DMS53 treated with DMSO at 0.1 percent for 48 hours (cell line): ENCODE results near the gene TMEM127.
A peak's percentile ranks its signal among the peaks of the same experiment; 100 is the strongest.
"Not testable (repeated sequence)": the region's sequence is repeated elsewhere in the genome, so short reads cannot be mapped to it uniquely, and the experiment has no call there.

Experiments
- DNase-seq: peaks from one replicate; lab custom pipeline; 2025; ENCODE audit not compliant: unreplicated experiment; lab: John Stamatoyannopoulos, UW

The TMEM127 gene

DNA sequence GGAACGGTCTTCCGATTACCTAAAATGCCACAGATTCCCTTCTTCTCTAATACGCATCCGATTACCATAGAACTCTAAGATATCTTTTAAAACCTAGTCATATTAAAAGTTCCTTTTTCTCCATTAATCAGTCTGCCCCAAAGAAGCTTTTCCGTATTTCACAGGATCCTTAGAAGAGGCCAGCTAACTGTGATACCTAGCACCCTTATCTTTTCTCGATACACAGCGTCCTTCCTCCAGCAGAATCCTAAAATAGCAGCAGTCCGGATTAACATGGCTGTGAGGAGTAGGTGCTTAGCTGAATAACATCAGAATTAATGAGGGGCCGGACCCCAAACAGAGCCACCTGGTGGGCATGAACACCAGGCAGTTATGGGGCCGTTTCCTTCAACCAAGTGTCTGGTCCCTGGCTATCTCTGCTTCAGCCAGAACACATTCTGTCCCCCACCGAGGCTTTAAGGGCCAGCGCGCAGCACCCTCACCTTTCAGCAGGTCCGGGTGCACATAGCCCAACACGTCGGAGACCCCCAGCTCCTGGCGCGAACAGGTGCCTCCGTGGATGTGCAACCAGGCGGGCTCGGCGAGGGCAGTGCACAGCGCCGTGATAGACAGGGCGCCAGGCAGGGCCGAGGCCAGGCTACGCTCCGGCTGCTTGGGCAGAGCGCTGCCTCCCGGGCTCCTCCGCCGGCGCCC is 995 bp downstream of the TMEM127 start:
- DNase-seq: no peak

DNA sequence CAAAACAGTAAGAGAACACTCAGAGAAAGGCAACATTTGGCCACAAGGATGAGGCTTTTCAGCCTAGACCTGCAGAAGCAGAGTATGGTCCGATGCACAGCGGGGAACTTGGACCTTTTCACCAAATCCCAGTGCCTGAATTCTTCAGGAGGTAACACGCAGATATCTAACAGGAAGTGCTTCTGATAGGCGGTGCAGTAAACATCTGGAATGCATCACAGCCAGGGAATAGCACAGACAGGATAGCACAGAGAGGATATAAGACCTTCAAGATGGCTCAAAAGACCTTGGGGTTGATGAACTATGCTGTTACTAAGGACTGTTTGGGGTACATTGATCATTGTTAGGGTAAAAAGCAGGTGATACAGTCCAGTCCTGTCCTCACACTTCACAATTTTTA is 1.7 kb downstream of the TMEM127 start:
- no peak for DNase-seq

DNA sequence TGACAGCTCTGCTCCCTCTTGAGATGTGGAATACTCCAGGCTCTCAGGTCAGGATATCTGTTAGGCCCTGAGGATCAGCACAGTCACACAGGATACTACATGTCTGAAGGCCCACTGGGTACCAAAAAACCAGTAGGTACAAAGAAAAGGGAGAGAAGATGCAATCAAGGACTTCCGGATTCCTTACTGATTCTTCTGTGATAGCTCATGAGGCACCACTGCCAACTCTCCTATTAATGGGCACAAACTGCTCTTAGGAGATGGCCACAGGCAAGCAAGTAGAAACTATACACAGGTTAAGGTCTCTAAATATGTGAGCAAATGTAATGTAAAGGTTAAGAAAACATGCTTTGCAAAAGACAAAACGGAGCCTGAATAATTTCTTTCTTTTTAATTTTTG is 3.5 kb downstream of the TMEM127 start:
- DNase-seq: no peak

DNA sequence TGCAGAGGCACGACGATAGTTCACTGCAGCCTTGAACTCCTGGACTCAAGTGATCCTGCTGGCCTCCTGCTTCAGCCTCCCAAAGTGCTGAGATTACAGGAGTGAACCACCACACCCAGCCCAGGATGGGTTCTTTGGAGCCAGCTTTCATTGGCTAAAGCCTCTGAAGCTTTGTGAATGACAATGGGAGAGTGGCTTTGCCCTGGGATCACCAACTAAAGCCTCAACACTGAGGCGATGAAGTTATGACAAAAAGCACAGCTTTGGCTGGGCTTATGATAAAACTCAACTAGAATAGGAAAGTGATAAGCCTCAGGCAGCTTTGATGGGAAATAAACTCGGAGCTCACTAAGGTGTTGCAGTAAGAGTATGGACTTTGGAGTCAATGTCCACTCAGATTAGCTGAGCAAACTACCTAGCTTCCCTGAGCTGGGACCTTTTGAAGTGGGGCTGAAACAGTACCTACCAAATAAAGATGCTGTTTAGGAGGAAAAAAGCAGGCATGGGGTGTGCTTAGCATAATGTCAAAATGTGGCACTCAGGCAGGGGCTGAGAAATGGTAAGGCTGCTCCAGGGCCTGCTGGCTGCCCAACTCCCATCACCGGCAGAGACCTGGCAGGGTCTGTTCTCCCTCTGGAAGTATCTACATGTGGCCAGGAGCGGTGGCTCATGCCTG is 4.3 kb downstream of the TMEM127 start:
- no peak for DNase-seq

DNA sequence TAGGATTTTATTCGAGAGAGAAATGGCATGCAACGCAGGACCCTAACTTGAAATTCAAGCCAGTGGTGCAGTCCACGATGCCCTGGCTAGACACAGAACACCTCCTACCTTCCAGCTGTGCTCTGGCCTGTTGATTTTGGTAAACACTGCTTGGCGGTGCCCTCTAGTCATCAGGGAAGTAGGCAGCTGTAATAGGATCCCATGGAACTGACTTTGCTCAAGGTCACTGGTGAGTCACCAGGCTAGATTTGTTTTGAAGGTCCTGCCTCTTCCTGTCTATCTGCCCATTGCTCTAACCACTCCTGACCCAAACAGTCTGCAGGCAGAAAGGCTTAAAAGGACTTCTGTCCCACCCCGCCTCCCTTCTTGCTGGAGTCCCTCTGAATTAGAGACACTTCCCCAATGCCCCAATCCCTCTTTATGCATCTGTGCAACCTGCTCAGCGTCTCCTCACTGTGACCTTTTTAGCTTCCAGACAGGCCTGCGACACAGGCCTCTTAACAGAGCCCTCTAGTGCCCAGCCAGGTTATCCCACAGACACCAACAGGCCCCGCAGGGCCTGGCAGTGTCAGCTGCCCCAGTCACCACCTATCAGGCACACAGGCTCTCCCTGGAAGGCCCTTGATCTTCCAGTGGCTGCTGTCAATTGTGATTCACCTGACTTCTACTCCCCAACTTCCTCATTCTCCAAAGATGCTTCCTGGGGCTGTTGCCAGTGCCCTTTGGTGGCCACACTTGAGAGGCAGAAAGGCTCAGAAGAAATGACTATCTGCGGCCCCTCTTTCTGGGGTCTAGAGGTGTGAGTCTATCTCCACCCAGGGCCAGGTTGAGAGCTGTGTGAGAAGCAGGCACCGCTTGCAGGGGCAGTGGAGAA is 5.2 kb downstream of the TMEM127 start:
- DNase-seq: peak; percentile 100

DNA sequence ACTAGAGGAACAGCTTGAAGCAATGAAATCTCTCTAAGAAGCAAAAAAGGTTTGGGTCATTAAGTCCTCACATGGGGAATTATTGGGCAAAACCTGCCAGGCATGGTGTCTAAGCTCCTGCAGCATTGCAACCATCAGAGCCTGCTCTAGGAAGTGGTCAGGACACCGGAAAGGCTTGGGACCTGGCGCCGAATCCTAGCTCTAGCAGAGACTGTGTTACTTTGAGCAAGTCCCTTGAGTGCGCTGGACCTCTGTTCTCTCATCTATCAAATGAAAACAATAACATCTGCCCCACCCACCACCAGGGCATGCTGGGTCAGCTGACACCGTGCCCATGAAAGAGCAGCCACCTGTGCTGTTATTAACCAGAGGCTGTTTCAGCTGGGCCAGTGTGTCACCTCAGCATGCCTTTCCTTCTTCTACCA is 6.3 kb downstream of the TMEM127 start:
- DNase-seq: peak; percentile 22

DNA sequence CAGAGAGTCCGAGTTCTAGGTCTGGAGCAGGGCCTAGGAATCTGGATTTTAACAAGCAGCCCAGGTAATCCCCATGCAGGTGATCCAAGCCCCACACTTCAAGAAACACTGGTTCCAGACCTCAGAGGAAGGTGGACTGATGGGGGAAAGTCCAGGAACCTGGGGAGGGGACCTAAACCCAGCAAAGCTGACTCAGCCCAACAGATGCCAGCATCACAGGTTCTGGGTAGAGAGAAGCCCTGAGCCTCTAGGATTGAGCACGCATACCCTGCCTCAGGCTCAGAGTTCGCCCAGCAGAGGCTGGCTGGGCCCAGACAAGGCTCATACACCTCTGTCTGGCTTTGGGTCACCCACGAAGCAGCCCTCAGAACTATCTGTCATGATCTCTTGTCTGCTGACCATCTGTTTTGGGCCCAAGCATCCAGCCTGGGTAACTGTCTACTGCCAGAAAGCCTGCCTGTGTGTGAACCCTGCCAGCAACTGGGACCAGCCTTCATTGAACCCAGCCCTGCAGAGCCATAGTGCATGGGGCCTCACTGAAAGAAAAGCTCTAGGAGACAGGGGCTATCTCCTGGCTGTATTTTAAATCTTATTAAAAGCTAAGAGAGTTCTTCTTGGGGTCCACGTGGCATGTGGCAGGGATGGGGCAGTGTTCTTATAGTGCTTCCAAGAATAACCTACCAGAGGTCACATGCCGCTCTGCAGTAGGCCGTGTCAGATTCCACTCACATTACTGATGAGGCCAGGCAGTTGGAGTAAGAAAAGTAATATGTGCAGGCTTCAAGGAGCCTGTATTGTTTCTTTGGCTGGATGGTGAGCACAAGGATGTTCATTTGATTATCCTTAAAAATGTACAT is 7.4 kb downstream of the TMEM127 start:
- DNase-seq: no peak

DNA sequence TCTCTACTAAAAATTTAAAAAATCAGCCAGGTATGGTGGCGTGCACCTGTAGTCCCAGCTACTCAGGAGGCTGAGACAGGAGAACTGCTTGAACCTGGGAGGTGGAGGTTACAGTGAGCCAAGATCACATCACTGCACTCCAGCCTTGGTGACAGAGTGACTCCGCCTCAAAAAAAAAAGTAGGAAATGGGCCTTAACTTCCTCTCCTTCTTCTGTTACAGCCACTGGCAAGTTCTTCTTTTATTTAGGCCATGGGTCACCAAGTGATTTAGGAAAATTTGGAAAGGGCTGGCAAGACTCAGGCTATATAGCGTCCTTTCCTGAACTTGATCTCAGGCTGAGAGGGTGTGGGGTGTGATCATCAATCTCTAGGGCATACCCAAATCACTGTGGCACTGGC is 8.1 kb downstream of the TMEM127 start:
- not testable (repeated sequence) for DNase-seq

DNA sequence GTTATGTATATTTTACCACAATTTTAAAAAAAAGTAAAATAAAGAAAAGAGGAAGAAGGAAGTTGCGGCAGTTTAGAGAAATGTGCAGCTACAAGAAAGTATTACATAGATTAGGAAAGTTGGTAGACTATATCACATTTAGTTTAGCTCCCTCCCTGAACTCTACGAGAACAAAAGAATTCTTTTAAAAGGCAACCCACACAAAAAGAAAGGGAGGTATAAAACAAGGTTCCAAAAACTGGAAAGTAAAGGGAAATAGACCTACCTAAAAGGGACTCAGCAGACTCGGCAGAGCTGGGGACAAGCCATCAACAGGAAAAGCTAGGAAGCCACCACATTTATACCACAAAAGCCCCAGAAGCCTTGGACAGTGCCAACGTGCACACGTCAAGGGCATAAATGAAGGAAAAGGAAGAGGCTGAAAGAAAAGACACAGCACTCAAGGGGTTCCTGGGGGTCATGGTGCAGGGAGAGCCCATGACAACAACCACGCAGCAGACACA is 9.1 kb downstream of the TMEM127 start:
- no peak for DNase-seq

DNA sequence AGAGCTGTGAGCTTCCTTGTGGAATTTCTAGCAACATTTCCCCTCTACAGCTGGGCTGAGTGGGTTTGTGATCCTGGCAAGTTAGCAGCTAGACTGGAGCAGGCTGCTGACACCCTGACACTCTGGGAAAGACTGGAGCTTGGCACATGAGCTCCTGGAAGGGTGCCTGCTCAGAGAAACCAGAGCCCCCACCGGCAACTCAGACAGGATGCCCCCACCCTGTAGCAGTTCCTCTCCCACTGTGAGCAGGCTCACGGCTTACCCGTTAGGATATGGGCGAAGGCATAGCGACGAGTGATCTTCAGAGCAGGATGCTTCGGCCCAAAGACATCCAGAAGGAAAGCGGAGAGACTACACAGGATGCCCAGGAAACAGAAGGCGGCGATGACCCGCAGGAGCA is 11.2 kb downstream of the TMEM127 start:
- DNase-seq: no peak

DNA sequence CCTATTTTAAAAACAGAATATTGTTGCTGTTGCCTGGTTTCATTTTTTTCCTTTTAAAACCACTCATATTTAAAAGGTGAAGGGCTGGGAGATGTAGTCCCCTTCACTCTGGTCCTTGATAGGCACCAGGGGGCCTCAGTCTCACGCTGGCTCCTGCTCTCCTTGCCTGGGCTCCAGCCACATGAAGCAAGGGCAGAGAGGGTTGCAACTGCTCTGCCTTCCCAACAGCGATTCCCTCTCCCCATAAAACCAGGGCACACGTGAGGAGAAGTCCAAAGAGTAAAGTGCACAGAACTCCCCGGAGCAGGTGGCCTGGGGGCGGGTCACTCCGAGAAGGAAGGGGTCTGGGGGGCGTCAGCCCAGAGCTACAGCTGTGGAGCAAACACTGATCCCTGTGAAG is 12.8 kb downstream of the TMEM127 start:
- no peak for DNase-seq

DNA sequence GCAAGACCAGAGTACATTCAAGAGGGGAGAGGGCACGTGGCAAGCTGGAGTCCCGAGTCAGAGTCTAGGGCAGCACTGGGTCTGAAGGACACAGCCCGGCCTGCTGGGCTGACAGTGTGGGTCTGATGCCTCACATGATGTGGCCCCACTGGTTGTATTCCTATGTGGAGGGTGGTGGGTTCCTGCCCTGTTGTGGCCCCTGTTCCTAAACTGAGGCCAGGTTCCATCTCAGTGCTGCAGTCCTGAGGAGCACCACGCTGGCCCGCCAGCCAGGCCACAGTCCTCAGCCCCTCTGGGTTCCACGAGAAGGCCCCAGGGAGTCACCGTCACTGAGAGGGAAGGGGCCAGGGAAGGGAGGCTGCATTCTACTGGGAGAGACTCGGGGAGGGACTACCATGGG is 13.3 kb downstream of the TMEM127 start:
- DNase-seq: no peak

DNA sequence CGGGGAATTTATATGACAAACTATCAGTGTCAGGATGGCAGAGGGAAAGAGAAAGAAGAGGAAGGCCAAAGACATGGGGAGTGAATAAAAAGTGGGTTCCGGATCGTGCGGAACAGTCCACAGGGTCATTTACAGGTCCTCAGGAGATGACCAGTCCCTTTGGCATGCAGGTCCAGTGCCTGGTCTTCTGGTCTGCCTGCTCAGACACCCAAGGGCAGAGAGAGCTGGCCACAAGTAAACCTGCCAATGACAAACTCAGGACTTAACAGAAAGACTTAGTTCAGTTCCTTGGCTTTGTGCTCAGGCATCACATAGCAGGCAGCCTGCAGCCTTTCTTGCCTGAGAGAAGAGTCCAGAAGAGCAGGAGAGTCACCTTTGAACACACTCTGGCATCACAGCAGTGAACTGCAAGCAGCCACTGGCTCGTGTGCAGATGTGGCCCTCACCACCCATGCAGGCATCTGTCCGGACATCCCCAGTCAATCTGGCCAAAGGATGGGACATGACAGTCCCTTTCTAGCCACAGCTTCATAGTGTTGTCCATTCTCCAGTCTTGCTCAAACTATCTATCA is 14.0 kb downstream of the TMEM127 start:
- peak; percentile 30 for DNase-seq

DNA sequence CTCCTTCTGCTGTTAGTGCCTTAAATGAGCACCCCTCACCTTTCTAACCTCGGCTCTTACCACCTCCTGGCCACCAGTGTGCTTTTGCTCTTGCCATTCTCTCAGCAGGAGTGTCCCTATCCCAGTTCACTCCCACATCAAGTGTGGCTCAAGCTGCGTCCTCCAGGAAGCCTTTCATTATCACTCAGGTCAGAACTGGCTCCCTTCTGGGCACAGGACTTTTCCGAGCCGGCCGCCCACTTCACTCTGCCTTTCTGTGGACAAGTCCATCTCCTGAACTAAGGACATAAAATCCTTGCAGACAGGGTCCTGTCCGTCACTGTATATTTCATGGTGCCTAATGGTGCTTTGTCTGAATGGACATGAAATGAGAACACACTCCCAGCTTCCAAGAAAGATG is 15.6 kb downstream of the TMEM127 start:
- DNase-seq: no peak

DNA sequence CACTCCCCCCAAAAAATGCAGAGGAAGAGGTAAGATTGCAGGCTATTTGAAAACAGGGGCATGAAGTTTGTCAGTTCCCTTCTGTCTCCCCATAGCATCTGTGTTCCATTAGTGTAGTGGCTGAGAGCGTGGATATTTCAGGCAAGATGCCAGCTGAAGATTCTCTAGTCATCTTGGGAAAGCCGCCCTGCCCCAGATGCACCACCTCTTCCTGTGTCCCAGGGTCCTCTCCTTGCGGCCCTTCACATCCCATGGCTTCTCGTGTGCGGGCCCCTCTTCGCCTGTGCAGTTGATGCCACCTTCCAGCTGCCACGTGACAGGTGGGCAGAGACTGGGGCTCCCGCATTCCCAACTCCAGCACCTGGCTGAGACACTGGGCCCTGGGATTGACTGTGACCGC is 16.1 kb downstream of the TMEM127 start:
- no peak for DNase-seq

DNA sequence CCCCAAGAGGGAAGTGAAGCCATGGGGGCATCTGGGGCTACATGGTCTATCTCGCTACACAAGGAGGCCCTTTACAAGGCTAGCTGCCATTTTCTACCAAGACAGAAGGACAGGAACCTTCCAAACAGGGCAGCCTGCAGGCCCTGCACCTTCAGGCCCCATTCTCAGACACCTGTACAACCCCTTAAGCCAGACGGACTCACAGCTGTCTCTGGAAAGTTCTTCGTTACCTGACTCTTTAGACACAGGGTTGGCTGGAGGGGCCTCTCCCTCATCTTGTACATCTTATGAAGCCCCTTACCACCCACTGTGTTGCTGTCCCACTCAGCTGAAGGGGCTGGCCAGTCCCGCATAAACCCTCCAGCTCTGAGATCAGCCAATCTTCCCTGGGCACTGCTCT is 17.2 kb downstream of the TMEM127 start:
- DNase-seq: no peak

DNA sequence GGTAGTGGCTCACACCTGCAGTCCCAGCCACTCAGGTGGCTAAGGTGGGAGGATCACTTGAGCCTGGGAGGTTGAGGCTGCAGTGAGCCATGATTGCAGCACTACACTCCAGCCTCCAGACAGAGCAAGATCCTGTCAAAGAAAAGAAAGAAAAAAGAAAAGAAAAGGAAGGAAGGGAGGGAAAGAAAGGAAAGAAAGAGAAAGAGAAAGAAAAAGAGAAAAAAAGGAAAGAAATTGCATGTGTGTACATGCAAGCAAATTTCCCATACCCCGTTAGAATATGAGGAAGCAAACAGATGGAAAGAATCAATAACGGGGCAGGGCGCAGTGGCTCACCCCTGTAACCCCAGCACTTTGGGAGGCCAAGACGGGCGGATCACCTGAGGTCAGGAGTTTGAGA is 17.9 kb downstream of the TMEM127 start:
- DNase-seq: no peak

DNA sequence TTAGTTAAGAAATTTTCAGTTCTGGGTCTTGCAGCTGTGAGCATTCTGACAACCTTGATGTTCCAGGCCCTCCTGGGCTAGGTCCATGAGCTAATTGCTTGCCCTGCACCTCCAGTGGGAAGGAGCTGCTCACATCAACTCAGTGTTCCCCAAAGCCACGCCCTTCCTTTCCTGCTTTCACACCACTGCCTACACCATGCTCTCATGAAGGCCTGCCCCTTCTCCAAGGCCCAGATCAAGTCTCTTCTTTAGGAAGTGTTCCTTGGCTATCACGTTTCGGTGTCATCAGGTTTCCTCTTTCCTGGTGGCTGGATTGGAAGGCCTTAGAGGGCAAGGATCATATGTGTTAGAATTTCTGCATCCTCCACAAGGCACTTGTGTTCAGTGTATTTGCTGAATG is 18.8 kb downstream of the TMEM127 start:
- DNase-seq: no peak

DNA sequence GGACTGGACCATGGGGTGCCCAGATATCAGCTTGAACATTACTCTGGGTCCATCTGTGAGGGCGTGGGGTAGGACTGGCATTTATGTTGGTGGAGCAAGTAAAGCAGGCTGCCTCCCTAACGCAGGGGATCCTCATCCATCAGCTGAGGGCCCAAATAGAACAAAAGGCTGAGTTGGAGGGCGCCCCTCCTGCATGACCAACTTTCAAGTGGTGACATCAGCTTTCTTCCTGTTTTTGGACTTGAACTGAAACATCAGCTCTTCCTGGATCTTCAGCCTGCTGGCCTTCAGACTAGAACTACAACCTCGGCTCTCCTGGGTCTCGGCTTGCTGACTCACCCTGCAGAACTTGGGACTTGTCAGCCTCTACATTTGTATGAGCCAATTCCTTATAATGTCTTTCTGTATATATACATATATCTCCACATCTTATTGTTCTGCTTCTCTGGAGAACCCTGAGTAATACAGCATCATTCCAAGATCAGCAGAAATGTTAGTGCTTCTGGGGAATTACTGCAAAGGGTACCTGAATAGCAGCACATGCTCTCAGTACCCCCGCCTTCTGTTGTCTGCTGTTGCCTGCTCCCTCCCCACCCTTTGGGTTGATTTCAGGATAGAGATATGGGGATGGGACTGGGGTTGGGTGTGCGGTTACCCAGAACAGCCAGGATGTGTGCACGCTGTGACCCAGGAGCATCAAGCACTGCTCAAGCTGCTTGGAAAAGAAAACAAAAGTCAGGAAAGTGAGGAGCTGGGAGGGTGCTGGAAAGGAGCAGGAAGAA is 20.0 kb downstream of the TMEM127 start:
- DNase-seq: peak; percentile 12

DNA sequence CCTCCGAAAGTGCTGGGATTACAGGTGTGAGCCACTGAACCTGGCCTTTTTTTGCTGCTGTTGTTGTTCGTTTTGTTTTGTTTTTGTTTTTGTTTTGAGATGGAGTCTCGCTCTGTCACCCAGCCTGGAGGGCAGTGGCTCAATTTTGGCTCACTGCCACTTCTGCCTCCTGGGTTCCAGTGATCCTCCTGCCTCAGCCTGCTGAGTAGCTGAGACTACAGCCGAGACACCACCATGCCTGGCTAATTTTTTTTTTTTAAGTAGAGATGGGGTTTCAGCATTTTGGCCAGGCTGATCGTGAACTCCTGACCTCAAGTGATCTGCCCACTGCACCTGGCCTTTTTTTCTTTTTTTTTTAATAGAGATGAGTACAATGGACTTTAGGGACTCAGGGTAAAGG is 22.0 kb downstream of the TMEM127 start:
- no peak for DNase-seq
